ENCODE results near the gene TBC1D13.
"Not testable (repeated sequence)": the region's sequence is repeated elsewhere in the genome, so short reads cannot be mapped to it uniquely, and the experiment has no call there.

Gene TBC1D13, protein sequence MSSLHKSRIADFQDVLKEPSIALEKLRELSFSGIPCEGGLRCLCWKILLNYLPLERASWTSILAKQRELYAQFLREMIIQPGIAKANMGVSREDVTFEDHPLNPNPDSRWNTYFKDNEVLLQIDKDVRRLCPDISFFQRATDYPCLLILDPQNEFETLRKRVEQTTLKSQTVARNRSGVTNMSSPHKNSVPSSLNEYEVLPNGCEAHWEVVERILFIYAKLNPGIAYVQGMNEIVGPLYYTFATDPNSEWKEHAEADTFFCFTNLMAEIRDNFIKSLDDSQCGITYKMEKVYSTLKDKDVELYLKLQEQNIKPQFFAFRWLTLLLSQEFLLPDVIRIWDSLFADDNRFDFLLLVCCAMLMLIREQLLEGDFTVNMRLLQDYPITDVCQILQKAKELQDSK

DNA sequence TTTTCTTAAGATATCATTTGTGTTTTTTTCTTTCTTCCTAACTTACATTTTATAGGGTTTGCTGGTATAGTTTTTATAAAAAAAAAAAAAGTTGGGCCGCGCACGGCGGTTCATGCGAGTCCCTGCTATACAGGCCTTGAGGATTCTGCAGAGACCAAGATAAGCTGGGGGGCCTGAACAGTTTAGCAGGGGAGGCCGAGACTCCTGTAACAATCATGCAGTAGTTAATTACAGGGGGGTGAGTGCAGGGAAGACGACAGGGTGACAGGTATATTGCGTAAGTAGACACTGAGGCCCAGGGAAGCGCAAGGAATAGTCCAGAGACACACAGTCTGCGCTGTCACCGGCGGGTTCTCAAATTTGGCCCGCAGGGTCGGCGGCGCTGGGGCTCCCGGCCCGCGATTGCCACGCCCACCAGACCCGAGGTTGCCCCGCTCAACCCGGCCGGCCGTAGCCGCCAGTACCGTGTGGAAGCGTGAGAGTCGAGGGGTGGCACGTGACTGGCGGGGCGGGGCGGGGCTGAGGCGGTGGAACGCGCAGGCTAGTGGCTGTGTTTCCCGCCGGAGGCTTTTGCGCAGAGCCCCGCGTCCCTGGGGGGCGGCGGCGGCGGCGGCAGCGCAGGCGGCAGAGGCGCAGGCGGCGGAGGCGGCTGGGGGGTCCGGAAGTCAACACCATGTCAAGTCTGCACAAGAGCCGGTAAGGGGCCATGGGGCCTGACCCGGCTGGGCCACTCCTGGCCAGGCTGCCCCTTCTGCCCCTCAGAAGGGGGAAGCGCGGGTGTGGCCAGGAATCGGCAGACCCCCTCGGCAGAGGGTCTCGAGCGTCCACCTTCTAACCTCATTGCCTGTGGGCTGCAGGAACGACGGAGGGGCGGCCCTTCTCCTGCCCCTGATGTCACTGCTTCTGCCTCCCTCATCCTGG, at the start of gene TBC1D13:
Gene TBC1D13 (plus strand): TSS at position 573 of the 921 bp plus-strand sequence. CDS start 101 bp downstream, at position 674.
- peak; percentile 84 for DNase-seq (ENCODE audit: low read depth)

DNA sequence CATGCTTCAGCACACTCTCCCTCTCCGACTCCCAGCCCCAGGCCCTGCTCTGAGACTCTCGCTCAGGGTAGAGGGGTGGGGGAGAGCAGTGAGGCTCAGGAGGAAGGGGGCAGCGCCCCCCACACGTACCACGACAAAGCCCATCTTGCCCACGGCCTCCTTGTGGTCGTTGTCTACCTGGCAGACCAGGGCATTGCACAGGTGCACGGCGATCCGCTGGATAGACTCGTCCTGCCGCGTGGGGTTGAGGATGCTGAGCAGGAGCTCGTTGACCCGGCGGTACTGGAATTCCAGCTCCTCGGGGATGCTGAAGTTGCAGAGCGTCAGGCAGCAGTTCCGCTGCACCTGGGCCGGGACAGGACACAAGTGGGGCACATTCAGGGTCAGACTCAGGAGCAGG, 44.7 kb upstream of the TBC1D13 start:
- no peak for DNase-seq (ENCODE audit: low read depth)

DNA sequence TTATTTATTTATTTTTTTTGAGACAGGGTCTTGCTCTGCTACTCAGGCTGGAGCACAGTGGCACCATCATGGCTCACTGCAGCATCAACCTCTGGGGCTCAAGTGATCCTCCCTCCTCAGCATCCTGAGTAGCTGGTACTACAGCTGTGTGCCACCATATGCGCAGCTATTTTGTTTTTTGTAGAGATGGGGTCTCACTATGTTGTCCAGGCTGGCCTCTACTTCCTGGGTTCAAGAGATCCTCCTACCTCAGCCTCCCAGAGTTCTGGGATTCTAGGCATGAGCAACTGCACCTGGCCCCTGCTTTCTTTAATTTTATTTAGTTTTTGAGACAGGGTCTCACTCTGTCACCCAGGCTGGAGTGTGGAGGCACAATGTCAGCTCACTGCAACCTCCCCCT, 43.6 kb upstream of the TBC1D13 start:
- DNase-seq (ENCODE audit: low read depth): no peak

DNA sequence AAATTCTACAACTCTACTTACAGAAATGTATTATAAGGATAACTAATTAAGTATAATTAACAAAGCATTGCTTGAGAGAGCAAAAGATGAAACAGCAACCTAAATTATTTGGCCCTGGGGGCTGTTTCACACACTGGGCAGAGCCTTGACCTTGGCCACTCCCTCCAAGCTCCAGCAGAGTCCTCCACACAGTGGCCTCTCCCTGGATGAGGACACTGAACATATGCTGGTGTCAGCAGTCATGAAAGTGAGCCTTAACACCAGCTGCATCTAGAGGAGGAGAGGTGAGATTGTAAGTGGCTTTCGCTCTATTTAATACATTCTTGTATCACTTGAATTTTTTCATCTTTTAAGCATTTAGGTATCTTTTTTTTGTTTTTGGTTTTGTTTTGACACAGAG, 39.8 kb upstream of the TBC1D13 start:
- DNase-seq (ENCODE audit: low read depth): no peak

DNA sequence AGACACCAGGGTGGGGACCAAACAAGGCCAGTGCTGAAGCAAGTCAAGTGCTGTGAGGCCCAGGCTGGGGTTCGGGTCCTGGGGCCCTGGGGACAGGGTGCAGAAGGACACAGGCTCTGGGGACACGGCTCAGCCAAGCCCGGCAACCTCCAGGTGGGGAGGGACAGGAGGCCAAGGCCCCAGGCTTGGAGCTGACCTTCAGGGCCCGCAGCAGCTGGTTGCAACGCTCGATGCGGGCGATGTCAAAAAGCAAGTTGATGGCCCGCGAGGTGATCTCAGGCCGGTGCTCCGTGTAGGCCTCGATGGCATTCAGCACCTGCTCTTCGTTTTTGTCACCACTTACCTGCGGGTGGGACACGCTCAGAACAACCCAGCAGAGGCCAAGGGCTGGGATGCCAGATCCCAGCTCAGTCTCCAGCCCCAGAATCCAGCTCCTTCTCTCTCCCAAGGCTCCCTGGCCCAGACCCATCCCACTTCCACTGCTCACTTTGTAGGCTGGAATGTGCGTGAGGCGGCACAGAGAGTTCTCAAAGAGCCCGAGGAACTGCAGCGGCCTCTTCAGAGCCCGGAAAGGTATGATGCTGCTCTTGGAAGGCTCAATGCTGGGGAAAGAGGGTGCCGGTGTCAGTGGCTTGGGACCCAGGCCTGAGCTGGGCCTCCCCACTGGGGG, 36.0 kb upstream of the TBC1D13 start:
- no peak for DNase-seq (ENCODE audit: low read depth)

DNA sequence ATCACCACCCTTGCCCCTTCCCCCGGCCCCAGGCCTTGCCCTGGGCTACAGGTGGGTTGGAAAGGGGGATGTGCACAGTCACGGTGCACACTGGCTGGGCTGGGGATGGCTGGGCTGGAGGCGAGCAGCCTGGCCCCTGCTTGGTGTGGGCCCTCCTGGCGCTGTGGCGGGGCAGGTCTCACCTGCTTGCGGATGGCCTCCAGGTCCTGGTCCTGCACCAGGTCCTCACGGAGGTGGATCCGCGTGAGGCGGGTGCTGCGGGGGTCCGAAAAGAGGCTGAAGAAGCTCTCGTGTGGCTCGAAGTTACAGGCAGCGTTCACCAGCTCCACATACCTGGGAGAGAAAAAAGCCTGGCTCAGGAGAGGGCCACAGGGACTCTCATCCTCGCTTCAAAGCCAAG, 33.4 kb upstream of the TBC1D13 start:
- DNase-seq (ENCODE audit: low read depth): no peak

DNA sequence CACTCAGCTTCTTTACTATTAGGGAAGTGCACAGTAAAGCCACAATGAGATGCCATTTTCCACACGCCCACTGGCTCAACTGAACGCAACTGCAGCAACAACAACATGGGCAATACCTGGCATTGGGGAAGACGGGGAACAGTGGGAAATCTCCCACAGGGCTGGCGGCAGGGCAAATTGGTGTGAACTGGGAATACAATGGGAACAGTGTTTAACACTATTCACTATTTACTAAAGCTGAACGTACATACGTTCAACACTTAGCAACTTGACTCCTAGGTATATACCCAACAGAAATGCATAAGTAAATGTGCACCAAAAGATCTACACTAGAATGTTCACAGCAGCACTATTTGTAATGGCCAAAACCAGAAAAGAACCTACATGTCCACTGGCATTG, 29.5 kb upstream of the TBC1D13 start:
- DNase-seq (ENCODE audit: low read depth): no peak

DNA sequence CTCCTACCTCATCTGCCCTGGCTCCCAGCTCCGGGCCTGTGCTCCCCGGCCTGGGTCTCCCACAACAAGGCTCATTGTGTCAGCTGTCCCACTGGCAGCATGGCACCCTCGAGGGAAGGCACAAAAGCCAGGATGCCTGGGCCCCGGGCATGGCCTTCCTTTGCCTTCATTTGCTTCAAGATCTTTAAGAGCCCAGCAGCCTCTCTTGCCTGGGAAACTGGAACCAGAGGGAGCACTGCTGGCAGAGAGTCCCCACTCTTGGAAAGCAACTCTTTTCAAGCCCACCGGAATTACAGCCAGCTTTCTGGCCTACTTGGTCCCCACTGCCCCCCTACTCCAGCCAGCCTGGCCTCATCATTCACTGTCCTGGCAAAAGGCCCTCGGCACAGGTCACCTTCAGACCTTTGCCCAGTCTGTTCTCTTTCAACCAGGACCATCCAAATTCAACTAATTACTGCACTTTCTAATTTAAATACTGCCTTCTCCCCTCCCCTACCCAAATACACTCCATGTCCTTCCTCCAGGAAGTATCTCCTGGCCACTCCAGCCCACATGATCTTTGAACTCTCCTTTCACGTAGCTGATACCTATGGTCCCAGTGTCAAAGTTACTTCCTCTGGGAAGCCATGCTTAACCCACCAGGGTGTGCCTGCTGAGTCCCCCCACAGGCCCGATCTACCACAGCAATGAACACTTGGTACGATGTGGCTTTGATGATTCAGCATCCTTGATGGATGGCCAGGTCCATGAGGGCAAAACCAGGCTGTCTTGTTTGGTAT, 24.2 kb upstream of the TBC1D13 start:
- no peak for DNase-seq (ENCODE audit: low read depth)

DNA sequence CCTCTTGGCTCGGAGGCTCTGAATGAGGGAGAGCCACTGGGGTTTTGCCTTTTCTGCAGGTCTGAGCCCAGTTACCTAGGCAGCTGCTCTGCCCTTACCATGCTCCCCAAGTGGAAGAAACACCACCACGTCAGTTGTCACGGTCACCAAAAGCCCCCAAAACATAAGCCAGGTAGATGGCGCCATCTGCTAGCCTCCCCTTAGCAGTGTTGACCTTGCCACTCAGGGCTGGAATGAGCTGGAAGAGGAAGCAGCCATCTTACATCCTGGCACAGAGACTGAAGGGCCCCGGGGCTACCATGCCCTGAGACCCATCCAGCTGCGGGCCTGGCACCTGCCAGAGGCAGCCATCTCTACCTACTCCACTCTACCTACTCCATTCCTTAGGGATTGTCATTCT, 22.7 kb upstream of the TBC1D13 start:
- DNase-seq (ENCODE audit: low read depth): no peak

DNA sequence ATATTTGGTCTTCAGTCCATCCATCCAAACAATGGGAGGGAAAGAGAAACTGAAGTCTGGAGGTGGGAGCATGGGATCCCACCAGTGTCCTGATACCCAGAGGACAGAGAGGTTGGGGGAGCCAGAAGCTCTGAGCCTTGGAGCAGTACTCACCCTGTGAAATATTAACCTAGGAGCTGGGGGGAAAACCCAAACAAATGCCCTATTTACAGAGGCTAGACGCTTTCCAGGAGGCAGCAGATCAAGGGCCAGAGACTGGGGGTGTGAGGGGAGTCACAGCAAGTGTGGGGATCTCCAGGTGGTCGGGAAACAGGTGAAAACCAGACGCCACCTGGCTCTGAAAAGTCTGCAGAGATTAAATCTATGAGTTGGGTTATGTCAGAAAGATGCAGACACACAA, 21.6 kb upstream of the TBC1D13 start:
- DNase-seq (ENCODE audit: low read depth): no peak

DNA sequence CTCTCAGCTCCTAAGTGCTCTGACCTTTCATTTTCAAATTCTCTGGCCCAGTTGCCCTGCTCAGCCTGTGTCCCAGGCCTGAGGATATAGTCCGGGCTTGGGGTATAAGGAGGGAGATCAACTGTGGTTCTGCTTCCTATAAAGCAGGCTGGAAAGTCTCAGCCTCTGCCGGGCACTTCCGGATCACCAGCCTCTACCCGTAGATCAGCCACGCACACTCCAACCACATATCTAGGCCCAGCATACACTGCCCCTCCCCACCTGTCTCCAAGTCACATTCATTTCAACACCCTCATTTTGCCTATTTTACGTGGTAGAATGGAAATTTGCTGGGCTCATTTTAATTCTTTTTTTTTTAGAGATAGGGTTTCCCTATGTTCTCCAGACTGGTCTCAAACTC, 18.4 kb upstream of the TBC1D13 start:
- DNase-seq (ENCODE audit: low read depth): no peak

DNA sequence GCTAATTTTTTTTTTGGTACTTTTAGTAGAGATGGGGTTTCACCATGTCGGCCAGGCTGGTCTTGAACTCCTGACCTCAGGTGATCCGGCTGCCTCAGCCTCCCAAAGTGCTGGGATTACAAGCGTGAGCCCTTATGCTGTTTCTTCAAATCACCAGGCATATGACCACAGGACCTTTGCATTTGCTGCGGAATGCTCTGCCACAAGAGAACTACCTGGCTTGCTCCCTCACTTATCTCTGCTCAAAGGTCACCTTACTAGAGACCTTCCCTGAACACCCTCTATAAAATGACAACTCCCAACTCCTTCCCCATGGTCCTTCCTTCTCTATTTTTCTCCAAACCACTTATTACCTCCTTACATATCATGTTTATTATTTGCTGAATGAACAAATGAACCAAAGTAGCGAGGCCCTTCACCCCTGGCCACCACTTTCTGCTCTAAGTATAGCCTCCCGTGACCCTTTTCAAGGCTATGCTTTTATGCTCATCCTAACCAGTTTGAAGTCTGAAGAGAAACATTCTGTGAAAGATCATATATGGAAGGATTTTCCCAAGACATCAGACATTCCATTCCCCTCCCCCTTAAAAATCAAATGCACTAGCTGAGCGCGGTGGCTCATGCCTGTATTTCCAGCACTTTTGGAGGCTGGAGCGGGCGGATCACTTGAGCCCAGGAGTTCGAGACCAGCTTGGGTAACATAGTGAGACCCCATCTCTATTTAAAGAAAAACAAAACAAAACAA, 16.6 kb upstream of the TBC1D13 start:
- no peak for DNase-seq (ENCODE audit: low read depth)

DNA sequence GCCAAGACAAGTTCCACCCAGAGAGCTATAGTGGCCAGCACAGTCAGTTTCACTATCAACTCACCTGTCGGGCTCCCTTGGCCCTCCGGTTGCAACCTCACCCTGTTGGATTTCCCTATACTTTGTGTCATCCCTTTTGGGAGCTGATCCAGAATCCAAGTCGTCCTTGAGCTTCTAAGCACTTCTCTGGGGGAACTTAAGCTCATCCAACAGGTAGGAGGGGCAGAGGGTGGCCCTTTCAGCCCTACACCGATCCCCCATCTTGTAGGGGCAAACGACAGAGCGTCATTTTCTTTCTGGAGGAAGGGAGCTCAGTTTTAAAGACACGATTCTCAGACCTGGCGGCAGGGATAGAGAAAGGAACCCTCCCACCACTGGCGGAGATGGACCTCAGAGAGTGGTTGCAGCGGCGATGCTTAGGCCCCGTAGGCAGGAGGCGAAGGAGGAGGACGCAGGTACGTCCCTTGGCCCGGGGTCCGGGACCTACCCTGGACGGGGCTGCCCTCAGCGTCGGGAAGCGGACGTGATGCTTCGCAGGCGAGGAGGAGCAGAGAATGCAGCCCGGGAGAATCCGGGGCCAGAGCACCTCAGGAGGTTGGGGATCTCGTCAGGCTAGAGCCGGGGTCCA, 15.8 kb upstream of the TBC1D13 start:
- DNase-seq (ENCODE audit: low read depth): no peak

DNA sequence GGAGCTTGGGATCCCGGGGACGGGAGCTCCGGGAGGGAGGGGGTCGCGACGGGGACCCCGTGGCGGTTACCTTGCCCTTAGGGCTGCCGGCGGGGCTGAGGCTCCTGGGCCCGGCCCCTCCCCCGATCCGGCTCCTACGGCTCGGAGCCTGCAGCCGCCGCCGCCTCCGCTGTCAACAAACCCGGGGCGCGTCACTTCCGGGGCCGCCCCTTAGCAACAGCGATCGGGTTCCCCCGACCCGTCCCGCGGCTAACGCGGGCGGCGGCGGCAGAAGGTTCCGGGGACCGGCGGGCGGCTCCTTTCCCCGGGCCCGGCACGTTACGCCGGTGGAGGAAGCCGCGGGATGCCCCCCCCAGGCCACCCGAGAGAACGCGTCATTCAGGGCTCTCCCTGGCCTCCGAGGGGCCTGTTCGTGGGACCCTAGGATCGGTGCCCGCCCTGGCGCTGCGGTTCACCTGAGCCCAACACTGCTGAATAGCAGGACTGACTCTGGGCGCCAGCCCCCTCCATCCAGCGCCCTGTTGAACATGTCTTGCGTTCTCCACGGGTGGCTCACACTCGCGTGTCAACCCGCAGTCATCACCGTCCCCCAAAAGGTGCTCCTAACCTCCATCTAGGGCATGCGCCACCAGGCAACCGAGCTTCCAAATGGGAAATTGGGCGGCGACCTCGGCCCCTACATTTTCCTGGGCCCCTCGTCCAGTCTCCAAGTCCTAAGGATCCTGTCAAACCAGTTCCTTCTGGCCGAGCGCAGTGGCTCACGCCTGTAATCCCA, 15.1 kb upstream of the TBC1D13 start, which contains the start of gene ZER1:
Gene ZER1 (minus strand): TSS at position 183 of the 775 bp plus-strand sequence. CDS start 16,362 bp downstream, outside the sequence.
- peak; percentile 90 for DNase-seq (ENCODE audit: low read depth)

DNA sequence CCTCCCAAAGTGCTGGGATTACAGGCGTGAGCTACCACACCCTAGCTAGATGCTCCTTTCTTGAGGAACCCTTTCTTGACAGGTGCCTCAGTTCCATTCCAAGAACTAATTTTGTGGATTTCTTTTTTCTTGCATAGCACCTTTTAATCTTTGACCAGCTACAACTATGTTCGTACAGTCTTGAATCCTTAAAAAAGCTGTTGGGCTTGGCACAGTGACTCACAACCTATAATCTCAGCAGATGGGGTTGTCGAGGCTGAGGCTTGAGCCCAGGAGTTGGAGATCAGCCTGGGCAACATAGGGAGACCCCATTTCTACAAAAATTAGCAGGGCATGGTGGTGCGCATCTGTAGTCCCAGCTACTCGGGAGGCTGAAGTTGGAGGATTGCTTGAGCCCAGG, 14.0 kb upstream of the TBC1D13 start:
- no peak for DNase-seq (ENCODE audit: low read depth)

DNA sequence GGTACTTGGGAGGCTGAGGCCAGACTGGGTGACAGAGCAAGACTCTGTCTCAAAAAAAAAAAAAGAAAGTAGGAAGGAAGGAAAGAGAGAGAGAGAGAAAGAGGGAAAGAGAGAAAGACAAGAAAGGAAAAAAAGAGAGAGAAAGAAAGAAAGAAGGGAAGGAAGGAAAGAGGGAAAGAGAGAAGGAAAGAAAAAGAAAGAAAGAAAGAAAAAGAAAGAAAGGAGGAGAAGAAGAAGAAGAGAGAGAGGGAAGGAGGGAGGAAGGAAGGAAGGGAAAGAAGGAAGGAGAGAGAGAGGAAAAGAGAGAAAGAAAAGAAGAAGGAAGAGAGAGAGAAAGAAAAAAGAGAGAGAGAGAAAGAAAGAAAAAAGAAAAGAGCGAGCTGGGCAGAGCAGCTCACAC, 12.2 kb upstream of the TBC1D13 start:
- no peak for DNase-seq (ENCODE audit: low read depth)

DNA sequence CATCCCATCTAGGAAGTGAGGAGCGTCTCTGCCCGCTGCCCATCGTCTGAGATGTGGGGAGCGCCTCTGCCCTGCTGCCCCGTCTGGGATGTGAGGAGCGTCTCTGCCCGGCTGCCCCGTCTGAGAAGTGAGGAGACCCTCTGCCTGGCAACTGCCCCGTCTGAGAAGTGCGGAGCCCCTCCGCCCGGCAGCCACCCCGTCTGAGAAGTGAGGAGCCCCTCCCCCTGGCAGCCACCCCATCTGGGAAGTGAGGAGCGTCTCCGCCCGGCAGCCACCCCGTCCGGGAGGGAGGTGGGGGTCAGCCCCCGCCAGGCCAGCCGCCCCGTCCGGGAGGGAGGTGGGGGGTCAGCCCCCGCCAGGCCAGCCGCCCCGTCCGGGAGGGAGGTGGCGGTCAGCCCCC, 7.0 kb upstream of the TBC1D13 start:
- DNase-seq (ENCODE audit: low read depth): not testable (repeated sequence)

DNA sequence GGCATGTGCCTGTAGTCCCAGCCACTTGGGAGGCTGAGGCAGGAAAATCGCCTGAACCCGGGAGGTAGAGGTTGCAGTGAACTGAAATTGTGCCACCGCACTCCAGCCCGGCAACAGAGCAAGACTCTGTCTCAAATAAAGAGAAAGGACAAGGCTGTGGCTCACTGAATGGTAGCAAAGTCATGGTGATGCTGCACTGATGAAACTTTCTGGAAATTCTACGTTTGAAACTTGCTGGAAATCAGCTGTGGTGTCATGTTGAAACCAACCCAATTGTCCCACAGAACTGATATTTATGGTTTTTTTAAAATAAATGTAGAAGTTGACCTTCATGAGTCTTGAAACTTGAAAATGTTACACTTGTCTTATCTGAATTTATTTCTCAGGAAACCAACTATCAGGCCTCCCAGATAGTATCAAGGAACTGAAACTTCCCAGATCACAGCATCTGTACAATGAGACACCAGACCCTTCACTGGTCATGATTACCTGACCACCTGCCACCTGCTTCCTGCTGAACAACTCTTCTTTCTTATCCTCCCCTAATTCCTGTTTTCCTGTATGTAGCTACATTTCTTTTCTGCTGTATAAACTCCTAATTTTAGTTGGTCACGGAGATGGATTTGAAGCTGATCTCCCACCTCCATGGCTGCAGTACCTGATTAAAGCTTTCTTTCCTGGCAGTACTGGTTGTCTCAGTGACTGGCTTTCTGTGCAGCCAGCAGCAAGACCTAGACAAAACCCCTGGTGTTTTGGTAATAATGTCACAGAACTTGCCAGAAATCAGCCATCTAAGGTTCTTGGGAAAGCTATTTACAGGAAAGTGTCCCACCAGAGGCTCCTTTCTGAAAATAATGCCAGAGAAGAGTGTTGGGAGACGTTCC, 5.6 kb upstream of the TBC1D13 start:
- no peak for DNase-seq (ENCODE audit: low read depth)

DNA sequence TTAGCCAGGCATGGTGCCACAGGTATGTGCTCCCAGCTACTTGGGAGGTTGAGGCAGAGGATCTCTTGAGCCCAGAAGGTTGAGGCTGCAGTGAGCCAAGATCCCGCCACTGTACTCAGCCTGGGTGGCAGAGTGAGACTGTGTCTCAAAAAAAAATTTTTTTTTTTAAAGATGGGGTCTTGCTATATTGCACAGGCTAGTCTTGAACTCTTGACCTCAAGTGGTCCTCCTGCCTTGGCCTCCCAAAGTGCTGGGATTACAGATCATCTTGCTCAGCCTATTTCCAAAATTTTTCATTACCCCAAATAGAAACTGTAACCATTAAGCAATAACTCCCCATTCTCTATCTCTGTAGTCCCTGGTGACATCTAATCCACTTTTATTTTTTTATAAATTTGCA, 4.4 kb upstream of the TBC1D13 start:
- DNase-seq (ENCODE audit: low read depth): no peak
